ENCODE data around the gene MATN4. TPM values are rescaled to one million over a fixed set of nuclear protein-coding genes. Genes with fewer than 3 reads are reported as not detected.

Gene MATN4
- total and polyA plus RNA-seq, 2 of the 13 experiments (the other 11 are each of a cell fraction or from before 2014, with no cell fraction given) = not detected

GRCh38 chr20:45345104-45345936 is 37.2 kb upstream of the MATN4 start (continued):
- TF ChIP-seq AHDC1 (CRISPR knock-in tag; IDR thresholded peaks at IDR 0.05; ENCODE audit: borderline replicate concordance) = no peak; the same call in 1 of the 2 replicates
- TF ChIP-seq, protein P1, sequence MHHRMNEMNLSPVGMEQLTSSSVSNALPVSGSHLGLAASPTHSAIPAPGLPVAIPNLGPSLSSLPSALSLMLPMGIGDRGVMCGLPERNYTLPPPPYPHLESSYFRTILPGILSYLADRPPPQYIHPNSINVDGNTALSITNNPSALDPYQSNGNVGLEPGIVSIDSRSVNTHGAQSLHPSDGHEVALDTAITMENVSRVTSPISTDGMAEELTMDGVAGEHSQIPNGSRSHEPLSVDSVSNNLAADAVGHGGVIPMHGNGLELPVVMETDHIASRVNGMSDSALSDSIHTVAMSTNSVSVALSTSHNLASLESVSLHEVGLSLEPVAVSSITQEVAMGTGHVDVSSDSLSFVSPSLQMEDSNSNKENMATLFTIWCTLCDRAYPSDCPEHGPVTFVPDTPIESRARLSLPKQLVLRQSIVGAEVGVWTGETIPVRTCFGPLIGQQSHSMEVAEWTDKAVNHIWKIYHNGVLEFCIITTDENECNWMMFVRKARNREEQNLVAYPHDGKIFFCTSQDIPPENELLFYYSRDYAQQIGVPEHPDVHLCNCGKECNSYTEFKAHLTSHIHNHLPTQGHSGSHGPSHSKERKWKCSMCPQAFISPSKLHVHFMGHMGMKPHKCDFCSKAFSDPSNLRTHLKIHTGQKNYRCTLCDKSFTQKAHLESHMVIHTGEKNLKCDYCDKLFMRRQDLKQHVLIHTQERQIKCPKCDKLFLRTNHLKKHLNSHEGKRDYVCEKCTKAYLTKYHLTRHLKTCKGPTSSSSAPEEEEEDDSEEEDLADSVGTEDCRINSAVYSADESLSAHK (CRISPR knock-in tag; IDR thresholded peaks at IDR 0.05; ENCODE audit: borderline replicate concordance) = no peak
- no peak for TF ChIP-seq ZNF580 (CRISPR knock-in tag; IDR thresholded peaks at IDR 0.05; ENCODE audit: borderline replicate concordance, low read depth)
- TF ChIP-seq DPF2 (CRISPR knock-in tag; IDR thresholded peaks at IDR 0.05; ENCODE audit: borderline replicate concordance, low read depth) = peak; percentile 59; the same call in 1 of the 2 replicates
- TF ChIP-seq SOX6 (IDR thresholded peaks at IDR 0.05) = no peak
- TF ChIP-seq SOX6 (CRISPR knock-in tag; IDR thresholded peaks at IDR 0.05) = no peak
- TF ChIP-seq PRMT3 (CRISPR knock-in tag; IDR thresholded peaks at IDR 0.05; ENCODE audit: borderline replicate concordance, low read depth) = no peak
- 0 out of 2 replicates have a peak, but pooled peaks have one; percentile 25 for TF ChIP-seq ZNF614 (CRISPR knock-in tag; IDR thresholded peaks at IDR 0.05; ENCODE audit: borderline replicate concordance)
- no peak for TF ChIP-seq TAF15 (IDR thresholded peaks at IDR 0.05; ENCODE audit: low read depth, low read length, poor library complexity, severe bottlenecking)
- TF ChIP-seq GTF2F1 (IDR thresholded peaks at IDR 0.05; ENCODE audit: low read length) = no peak
- 0 out of 2 replicates have a peak, but pooled peaks have one; percentile 17 for TF ChIP-seq PHF8 (CRISPR knock-in tag; IDR thresholded peaks at IDR 0.05)
- TF ChIP-seq MAFK (conservative IDR thresholded peaks at IDR 0.05 in 1 of 2, IDR thresholded peaks at IDR 0.05 in 1 of 2; ENCODE audit: low read length in 2 of 2) = no peak
